ENCODE data around the gene RANBP17.

RANBP17 gene

DNA sequence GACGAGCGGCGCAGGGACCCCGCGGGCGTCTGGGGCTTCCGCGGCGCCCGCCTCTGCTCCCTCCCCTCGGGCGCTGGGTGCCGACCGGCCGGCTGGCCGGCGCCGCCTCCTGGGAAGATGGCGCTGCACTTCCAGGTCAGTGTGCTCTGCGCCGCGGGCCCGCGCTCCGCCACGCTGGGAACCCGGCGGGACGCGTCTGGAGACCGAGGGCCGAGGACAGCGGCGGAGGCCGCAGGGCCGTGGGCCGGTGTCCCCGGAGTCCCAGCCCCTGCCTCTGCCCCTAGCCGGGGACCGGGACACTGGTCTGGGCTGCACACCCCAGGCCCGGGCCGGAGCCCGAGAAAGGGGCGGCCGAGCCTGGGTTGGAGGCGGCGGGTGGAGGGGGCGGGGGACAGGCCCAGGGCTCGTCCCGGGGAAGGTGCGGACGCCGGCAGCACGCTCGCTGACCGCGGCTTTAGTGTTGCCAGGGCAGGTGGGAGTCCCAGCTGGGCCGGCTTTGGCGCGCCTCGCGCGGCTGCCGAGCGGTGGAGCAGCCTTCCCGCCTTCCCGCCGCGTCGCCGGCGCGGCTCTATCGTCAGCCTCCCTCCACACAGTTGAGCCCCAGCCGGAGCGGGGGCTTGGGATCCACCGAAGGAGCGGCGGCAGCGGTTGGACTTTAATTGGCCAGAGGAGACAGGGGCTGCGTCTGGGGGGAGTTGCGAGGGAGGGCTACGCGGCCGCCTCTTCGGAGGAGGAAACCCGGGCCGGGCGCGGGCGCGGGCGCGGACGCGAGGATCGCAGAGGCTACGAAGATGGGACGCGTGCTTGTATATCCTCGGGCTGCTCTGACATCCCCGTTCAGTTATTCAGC is at the start of gene RANBP17:
RANBP17 (plus strand) TSS at position 102 of the 850 bp plus-strand sequence.
- H3K4me3 ChIP-seq (ENCODE audit: low read depth, low read length): no peak within 1 kb of the TSS
- TF ChIP-seq, protein P1, sequence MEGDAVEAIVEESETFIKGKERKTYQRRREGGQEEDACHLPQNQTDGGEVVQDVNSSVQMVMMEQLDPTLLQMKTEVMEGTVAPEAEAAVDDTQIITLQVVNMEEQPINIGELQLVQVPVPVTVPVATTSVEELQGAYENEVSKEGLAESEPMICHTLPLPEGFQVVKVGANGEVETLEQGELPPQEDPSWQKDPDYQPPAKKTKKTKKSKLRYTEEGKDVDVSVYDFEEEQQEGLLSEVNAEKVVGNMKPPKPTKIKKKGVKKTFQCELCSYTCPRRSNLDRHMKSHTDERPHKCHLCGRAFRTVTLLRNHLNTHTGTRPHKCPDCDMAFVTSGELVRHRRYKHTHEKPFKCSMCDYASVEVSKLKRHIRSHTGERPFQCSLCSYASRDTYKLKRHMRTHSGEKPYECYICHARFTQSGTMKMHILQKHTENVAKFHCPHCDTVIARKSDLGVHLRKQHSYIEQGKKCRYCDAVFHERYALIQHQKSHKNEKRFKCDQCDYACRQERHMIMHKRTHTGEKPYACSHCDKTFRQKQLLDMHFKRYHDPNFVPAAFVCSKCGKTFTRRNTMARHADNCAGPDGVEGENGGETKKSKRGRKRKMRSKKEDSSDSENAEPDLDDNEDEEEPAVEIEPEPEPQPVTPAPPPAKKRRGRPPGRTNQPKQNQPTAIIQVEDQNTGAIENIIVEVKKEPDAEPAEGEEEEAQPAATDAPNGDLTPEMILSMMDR (IDR thresholded peaks at IDR 0.05; ENCODE audit: borderline replicate concordance, insufficient read depth, low read depth, low read length): no peak

DNA sequence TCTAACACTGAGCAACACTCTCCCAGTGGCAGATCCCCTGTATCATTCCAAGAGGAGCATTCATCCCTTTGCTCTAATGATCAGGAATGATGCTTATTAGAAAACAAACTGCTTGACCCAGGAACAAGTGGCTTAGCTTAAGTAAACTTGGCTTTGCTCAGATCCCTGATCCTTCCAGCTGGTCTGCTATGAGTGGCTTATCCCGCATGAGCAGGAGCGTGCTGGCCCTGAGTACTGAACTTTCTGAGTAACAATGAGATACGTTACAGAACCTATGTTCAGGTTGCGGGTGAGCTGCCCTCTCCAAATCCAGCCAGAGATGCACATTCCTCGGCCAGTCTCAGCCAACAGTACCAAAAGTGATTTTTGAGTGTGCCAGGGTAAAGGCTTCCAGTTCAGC is 48.6 kb upstream of the RANBP17 start:
- H3K4me3 ChIP-seq (ENCODE audit: low read depth, low read length): no peak overlapping the region
- TF ChIP-seq, protein P1 (IDR thresholded peaks at IDR 0.05; ENCODE audit: borderline replicate concordance, insufficient read depth, low read depth, low read length): no peak

DNA sequence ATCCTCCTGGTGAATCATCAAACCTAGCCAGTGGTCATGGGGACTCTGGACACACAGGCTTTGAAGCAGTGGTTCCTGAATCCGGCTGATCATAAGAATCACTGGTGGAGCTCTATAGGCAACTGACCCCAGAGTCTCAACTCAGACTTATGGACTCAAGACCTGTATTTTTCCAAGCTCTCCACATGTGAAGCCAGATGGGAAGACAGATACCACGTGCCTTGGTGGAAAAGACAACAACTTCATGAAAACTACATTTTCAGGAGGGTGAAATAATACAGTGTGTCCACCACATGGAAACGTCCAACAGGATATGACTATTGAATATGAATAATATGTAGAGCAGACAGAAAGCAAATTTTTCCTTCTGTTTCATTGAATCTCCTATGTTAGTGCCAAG is 44.6 kb upstream of the RANBP17 start:
- TF ChIP-seq, protein P1 (IDR thresholded peaks at IDR 0.05; ENCODE audit: borderline replicate concordance, insufficient read depth, low read depth, low read length): no peak
- H3K4me3 ChIP-seq (ENCODE audit: low read depth, low read length): no peak overlapping the region

DNA sequence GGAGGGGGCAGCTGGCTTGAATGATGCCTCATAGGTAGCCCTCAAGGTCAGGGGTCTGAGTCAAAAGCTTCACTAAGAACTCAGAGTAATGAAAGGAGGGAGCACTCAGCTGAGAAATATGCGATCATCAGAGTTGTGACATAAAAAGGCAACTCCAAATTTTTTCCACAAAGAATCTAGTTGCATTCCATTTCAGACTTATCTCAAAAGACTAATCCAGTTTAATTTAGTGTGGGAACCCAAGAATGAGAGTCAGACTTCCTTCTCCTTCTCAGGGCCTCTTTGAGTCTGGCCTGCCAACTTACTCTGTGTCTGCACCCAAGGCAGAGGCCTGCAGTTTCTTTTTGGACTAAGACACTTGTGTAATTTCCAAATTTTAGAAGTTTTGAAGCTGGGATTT is 43.6 kb upstream of the RANBP17 start:
- no peak overlapping the region for H3K4me3 ChIP-seq (ENCODE audit: low read depth, low read length)
- TF ChIP-seq, protein P1 (IDR thresholded peaks at IDR 0.05; ENCODE audit: borderline replicate concordance, insufficient read depth, low read depth, low read length): no peak

DNA sequence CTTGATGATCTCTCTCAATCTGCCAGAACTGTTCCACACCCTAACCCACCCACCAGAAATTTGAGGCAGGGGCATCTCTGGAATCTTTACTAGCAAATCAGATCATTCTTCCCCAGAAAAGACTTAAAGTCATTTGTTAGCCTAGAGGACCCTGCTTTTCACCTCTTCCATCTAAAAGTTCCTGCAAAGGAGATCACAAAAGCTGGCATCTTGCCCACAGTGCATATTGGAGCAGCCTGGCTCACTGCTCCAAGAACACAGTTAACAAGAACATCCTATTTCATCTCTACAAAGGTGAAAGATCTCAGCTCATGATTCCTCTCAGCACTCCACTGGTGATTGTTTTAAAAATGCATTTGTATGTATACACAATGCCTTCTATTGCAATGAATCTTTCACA is 42.0 kb upstream of the RANBP17 start:
- no peak overlapping the region for H3K4me3 ChIP-seq (ENCODE audit: low read depth, low read length)

DNA sequence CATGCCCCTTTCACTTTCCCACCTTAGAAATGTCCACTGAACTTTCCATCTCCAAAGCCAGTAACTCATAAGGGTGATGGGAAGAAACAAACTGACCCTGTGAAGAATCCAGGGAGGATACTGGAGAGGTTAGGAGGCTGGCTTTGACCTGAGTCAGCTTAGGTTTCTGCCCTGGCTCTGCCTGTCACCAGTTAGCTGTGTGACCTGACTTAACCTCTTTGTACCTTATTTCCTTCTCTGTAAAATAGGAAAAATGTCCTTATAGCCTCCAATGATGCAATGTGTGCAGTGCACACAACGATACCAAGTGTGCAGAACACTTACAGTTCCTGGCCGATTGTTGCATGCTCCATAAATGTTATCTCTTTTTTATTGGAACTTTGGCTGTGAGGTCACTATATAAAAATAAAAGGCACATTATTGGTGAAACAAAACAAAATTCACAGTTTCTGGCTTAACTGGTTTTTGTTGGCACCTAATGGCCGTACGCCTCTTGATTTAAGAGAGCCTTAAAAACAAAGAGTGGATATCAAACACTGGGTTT is 40.5 kb upstream of the RANBP17 start:
- H3K4me3 ChIP-seq (ENCODE audit: low read depth, low read length): no peak overlapping the region
- TF ChIP-seq, protein P1 (IDR thresholded peaks at IDR 0.05; ENCODE audit: borderline replicate concordance, insufficient read depth, low read depth, low read length): no peak

More for the DNA sequence above, 42.0 kb upstream of the RANBP17 start:
- TF ChIP-seq, protein P1 (IDR thresholded peaks at IDR 0.05; ENCODE audit: borderline replicate concordance, insufficient read depth, low read depth, low read length): no peak

DNA sequence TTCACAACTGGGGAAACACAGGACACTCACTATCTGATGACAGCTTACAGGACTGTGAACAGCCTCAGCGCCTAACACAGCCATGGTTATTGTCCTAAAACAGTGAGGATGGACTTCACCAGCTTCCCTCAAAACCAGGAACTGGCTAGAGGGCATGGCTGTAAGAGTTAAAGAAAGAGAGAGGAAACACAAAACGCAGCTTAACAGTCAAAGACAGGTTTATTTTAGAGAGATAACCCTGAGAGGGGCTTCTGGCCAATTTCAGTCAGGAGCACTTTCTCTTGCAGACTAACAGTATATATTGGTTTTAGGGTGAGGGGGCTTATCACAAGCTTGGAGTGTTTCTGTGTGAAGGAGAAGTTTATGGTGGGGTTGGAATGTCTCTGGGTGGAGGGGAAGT is 35.7 kb upstream of the RANBP17 start:
- TF ChIP-seq, protein P1 (IDR thresholded peaks at IDR 0.05; ENCODE audit: borderline replicate concordance, insufficient read depth, low read depth, low read length): no peak
- H3K4me3 ChIP-seq (ENCODE audit: low read depth, low read length): no peak overlapping the region

Measured in GM12875 (cell line).